GM18858 (cell line): ENCODE results near the gene FCHSD2.
"Not testable (repeated sequence)": the region's sequence is repeated elsewhere in the genome, so short reads cannot be mapped to it uniquely, and the experiment has no call there.

Experiments used
- ATAC-seq: cut with Tn5 transposase; IDR thresholded peaks from one replicate; pipeline ENCODE4 v1.9.1; 2021; ENCODE audit not compliant: unreplicated experiment

Gene FCHSD2

DNA sequence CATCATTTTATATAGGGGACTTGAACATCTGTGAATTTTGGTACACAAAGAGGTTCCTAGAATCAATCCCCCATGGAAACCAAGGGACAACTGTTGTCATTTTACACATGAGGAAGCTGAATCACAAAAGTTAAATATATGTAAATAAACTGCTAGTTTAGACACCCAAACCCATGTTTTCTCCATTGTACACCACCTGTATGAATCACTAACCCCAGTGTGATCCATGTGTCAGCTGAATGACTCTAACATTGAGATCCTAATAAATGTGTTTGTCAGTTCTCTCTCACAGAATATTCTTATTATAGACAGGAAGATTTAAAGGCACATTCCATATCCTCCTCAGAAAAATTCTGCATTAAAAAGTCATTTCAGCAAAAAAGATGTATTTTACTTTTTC, 244.6 kb downstream of the FCHSD2 start:
- ATAC-seq, result no peak

DNA sequence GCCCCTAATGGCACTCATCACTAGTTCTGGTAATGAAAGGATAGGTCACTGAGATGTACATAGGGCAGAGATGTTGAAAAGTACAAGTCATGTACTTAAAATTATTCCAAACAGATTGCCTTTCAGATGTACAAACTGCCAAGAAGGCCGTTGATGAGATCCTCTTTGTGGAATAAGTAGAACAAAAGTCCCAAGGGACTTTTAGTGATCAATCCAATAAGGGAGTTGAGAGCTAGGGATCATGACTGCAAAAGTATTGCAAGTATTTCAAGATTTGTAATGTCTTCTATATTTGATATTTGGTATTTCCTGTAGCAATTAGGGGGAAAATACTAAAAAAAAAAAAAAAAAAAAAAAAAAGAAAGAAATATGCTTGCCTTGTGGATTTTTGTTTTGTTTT, 245.7 kb downstream of the FCHSD2 start:
- ATAC-seq, result no peak

DNA sequence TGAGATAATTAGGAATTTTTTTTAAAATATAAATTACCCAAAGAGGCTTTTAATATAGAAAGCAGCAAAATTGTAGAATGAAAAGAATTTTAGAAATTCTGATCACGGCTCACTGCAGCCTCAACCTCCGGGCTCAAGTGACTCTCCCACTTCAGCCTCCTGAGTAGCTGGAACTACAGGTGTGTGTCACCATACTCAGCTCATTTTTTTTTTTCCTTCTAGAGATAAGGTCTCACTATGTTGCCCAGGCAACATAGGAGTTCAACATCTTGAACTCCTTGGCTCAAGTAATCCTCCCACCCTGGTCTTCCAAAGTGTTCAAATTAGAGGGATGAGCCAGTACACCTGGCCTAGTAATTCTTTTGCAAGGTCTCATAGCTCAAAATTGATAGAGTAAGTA, 251.2 kb downstream of the FCHSD2 start:
- ATAC-seq, result no peak

DNA sequence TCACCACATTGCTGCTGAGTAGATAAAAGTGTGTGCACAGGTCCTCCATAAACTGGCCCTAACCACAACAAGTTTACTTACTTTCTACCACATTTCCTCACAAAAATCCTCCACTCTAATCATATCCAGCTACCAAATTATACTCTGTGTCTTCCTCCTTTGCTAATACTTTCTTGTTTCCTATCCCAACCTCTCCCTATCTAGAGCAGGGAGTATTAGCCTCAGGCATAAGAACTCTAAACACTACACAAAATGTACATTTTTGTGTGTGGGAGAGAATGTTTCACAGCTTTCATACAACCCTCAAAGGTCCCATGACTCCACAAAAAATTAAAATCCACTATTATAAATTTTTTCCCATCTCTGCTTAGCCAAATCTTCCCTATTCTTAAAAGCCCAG, 255.5 kb downstream of the FCHSD2 start:
- ATAC-seq, result no peak

DNA sequence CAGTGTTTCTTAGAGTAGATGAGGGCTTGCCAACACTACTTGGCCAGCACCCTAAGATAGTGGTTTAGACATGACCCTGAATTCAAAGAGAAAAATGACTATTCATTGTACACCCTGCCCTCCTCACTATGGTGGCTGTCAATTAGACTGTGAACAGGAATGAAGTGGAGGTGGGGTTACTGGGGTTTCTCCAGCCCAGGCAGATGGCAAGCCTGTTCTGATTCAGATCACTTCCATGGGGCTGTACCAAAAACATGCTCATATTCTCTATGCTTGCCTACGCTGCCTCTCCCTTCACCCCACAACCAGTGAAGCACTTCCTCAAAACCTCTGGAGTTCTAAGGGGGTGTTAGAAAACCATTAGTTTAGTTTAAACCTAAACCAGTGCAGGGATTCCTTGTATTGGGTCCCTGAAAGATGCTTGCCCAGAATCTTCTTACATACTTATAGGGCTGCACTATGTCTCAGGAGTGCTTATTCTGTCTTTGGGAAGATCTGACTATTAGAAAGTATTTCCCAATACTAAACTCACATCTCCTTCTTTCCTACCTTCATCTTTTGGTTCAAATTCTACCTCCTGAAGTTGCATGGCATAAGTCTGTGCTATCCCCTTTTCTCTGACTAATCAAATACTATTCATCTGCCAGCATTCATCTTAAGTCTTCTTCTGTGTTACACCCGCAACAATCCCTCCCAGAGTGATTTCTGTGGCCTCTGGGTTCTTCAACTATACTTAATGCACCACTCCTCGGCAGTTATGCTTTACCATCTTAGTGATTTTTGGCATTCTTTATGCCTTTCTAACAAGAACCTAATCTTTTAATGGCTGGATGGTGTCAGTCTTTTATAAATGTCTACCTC, 256.1 kb downstream of the FCHSD2 start:
- no peak for ATAC-seq

DNA sequence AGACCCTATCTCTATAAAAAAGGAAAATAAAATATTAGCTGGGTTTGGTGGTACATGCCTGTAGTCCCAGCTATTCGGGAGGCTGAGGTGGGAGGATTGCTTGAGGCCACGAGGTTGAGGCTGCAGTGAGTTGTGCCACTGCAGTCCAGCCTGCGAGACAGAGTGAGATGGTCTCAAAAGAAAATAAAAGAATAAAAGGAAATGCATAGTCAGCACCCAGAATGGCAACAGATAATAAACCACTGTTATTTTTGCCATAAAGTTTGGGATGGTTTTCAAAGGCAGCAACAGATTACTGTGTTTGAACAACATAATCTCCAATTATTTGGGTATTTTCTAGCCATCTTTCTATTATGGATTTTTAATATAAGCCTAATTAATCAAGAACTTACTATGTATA, 266.0 kb downstream of the FCHSD2 start:
- no peak for ATAC-seq

DNA sequence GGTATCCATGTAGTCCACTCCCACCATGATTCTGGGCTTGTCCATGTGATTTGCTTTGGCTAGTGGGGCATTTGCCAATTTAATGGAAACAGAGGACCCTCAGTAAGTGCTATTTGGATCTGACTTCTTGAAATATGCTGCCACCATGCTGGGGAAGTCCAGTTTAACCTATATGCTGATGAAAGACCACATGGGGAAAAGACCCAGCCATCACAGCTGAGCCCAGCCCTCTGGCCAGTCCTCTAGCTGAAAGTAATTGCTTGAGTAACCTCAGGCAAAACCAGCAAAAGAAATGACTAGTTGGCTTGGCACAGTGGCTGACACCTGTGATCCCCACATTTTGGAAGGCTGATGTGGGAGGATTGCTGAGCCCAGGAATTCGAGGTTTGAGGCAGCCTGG, 266.4 kb downstream of the FCHSD2 start:
- no peak for ATAC-seq

DNA sequence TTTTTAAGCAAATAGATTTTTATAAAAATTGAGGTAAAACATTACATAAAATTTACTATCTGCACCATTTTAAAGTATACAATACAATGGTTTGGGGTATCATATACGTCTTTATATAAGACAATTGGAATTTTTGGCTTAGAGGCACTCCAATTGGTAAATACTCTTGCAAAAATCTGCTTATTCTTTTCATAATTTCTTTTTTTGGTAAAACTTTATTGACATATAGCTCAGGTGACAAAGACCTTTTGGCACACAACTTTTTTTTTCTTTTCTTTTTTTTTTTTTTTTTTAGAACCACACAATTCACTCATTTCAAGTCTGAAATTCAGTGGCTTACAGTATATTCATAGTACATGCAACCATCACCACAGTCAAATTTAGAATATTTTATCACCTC, 270.1 kb downstream of the FCHSD2 start:
- no peak for ATAC-seq

DNA sequence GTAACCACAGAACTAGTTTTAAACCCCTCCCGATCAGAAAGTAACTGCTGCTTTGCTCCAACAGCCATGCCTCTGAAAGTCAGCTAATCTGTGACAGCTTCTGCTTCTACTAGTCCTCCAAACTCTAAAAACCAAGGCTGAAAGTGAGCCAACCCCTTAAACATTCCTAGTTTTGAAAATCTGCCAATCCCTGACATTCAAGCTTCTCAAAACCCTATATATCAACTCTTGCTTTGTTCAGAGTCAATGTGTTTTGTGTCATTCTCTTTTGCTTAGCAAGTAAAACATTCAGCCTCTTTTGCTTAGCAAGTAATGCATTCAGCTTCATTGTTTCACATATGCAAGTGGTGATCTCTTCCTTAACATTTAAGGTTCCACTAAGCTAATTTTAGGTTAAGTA, 271.0 kb downstream of the FCHSD2 start:
- ATAC-seq, result no peak

DNA sequence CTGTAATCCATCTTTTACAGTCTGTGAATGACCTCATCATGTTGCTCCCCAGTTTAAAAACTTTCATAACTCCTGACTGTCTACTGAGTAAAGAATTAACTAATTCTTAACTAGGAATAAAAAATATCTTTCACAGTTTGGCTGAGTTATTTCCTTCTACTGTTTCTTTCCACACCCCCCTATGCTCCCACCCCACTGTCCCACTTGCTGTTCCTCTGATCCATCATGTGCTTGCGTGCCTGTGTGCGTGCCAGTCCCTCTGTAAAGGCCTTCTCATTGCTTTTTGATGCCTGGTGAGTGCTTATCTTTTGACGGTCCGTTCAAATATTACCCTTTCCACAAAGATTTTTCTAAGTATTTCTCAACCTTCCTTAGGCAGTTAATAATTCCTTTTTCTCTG, 272.3 kb downstream of the FCHSD2 start:
- ATAC-seq, result no peak

DNA sequence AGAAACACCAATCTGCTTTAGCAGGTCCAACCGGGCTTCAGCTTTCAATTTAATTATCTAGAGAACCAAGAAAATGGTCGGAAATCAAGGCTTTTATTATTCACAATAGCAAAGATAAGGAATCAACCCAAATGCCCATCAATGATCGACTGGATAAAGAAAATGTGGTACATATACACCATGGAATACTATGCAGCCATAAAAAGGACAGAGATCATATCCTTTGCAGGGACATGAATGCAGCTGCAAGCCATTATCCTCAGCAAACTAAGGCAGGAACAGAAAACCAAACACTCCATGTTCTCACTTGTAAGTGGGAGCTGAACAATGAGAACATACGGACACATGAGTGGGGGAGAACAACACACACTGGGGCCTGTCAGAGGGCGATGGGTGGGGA, 274.1 kb downstream of the FCHSD2 start:
- no peak for ATAC-seq

DNA sequence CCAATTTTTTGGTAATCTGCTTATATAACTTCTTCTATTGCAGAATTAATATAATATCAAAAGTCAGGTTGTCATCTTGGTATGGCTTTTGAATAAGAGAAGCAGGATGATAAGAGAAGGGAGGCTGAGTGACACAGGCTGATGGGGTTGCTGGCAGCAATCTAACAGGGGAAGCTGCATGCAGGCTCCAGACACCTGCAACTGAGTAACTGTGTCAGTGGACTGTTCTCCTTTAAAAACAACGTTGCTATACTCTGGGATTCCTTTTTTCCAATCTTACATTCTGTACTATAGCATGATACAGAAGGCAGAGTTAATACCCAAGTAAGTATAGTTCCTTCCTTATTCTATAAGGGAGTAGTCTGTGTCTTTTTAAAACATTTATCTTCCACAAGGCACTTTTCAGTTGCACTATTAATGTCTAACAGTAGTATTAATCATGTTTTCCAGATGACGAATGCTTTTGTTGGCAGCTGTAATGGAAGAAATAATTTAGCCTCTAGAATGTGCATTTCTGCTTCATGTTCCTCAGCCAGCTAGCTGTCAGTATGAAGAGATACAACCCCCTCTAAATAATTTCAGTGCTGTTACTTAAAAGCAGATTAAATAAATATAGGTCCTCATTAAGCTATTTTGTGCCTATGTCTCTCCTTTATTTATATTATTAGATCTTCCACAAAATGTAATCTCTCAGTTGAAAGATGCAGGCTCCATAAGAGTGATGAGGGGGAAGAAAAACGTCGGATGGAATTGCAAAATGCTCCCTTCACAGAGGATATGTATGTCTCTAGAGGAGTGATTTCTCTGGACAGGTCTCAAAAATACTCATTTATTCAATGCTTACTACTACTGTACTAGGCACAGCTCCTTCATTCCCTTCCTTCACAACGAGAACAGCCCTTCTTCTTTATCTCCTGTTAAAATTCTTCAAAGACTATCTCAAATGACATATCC, 277.1 kb downstream of the FCHSD2 start:
- no peak for ATAC-seq

DNA sequence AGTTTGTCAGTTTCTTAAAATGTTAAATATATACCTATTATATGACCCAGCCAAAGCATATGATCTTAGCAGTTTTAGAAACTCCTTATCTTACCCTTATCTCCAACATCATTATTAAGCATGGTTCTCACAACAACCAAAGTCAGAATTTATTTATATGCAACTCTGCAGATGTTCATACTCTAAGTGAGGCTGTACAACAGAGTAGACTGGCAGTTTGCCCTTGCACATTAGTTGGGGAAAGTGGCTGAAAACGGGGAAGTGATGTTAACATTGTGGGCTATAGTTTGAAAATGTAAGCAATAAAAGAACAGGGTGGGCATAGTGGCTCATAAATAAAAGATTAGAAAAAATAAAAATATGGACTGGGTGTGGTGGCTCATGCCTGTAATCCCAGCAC, 278.2 kb downstream of the FCHSD2 start:
- no peak for ATAC-seq

DNA sequence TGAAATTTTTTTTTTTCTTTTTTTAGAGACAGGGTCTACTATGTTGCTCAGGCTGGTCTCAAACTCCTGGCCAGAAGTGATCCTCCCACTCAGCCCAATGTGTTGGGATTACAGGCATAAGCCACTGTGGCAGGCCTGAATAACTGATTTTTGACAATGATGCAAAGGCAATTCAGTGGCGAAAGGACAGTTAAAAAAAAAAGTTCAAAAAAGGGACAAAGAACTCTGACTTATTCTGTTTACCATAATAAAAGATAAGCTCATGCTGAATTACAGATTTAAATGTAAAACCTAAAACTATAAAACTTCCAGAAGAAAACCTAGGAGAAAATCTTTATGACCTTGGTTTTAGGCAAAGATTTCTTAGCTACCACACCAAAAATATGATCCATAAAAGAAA, 279.0 kb downstream of the FCHSD2 start:
- no peak for ATAC-seq

DNA sequence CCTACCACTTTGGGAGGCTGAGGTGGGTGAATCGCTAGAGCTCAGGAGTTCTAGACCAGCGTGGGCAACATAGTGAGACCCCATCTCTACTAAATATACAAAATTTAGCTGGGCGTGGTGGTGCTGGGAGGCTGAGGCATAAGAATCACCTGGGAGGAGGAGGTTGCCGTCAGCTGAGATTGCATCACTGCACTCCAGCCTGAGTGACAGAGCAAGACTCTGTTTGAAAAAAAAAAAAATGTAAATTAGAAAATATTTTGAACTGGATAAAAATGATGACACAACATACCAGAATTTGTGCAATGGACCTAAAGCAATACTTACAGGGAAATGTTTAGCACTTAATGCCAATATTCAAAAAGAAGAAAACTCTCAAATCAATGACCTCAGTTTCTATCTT, 281.5 kb downstream of the FCHSD2 start:
- ATAC-seq, result no peak

DNA sequence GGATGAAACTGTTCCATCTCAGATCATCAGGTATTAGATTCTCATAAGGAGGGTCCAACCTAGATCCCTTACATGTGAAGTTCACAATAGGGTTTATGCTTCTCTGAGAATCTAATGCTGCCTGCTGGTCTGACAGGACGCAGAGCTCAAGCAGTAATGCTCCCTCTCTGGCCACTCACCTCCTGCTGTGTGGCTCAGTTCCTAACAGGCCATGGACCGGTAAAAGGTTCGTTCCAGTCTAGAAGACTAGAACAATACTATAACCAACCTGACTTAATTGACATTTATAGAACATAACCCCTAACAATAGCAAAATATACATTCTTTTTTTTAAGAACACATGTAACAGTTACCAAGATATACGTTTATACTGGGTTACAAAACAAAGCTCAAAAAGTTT, 282.1 kb downstream of the FCHSD2 start:
- no peak for ATAC-seq

DNA sequence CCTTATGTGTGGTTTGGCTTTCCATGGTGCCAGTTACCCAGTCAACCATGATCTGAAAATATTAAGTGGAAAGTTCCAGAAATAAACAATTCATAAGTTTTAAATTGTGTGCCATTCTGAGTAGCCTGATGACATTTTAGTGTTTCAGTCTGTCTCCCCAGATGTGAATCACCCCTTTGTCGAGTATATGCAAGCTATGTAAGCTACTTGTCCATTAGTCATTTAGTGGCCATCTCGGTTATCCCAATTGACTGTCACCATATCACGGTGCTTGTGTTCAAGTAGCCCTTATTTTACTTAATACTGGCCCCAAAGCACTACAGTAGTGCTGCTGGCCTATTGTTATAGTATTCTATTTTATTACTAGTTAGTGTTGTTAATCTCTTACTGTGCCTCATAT, 283.0 kb downstream of the FCHSD2 start:
- ATAC-seq, result no peak

DNA sequence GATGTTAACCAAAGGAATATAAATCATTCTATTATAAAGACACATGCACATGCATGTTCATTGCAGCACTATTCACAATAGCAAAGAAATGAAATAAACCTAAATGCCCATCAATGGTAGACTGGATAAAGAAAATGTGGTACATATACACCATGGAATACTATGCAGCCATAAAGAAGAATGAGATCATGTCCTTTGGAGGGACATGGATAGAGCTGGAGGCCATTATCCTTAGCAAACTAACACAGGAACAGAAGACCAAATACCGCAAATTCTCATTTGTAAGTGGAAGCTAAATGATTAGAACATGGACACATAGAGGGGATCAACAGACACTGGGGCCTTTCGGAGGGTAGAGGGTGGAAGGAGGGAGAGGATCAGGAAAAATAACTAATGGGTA, 283.9 kb downstream of the FCHSD2 start:
- not testable (repeated sequence) for ATAC-seq

DNA sequence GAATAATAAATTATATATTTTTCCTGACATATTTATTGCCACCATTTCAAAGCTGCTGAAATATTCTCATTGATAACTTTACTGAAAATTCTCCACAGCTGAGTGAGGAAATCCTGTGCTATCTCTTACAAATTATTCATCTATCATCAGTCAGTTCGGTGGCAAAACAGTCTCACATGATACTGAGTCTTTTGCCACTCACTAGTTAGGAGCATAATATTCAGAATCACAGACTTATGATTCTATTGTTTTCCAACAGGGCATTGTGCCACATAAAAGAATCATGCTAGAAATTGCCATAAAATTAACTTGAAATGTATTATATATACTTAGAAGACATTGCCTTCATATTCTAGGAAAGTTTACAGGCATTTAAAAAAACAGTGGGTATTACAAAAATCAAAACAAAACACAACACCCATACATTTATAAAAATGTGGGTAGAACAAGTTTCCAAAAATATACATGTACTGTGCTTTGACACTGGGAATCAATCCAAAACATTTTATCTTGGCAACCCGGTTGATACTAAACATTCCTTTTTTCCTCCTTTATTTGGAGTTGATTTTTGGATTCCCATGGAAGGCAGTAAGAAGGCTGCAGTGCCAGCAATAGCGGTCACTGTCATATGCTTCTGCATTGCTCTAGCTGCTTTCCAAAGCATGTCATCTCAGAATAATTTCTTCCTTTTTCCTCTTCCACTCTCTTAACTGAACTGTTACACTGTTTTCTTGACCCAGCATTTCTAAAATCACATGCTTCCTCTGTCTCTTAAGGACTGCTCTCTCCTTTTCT, 285.4 kb downstream of the FCHSD2 start:
- no peak for ATAC-seq

DNA sequence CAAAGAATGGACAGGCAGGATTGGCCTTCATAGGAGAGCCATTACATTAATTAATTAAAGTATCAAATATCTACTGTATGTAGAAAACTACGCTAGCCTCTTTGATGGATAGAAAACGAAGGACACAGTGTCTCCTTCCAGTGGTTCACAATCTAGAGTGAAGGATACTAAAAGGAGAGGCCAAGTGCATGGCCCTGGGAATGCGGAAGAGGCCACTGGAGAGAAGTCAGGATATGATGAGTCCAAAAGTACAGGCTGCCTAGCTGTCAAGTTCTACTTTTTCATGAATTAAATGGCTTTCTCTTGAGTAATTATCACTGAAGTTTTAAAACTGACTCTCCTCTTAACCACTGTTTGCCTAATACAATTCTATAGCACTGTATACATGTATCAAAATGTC, 286.1 kb downstream of the FCHSD2 start:
- ATAC-seq, result no peak

DNA sequence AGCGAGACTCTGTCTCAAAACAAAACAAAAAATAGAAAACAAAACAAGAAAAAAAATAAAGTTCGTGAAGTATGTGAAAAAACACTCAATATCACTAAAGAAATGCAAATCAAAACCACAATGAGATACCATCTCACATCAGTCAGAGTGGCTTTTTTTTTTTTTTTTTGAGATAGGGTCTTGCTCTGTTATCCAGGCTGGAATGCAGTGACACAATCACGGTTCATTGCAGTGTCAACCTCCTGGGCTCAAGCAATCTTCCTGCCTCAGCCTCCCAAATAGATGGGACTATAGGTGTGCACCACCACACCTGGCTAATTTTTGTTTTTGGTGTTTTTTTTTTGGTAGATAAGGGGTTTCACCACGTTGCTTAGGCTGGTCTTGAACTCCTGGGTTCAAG, 290.4 kb downstream of the FCHSD2 start:
- ATAC-seq, result no peak
